GM19467 (cell line): ENCODE data around the gene TOX3.

Experiments
- ATAC-seq: cut with Tn5 transposase; IDR thresholded peaks from one replicate; pipeline ENCODE4 v1.9.1; 2021; ENCODE audit warnings: mild to moderate bottlenecking, moderate library complexity; ENCODE audit not compliant: unreplicated experiment

The TOX3 gene

GRCh38 chr16:52567193-52567592, 20.2 kb upstream of the TOX3 start:
- no peak for ATAC-seq

- ATAC-seq: no peak
Measured at GRCh38 chr16:52563767-52564611, 17.0 kb upstream of the TOX3 start.

GRCh38 chr16:52562770-52563169, 15.8 kb upstream of the TOX3 start:
- no peak for ATAC-seq

- ATAC-seq: no peak
Measured at GRCh38 chr16:52561910-52562741, 15.2 kb upstream of the TOX3 start.

GRCh38 chr16:52558448-52558847, 11.5 kb upstream of the TOX3 start:
- no peak for ATAC-seq

- no peak for ATAC-seq
Measured at GRCh38 chr16:52557236-52557635, 10.3 kb upstream of the TOX3 start.

- no peak for ATAC-seq
Measured at GRCh38 chr16:52556083-52556482, 9.1 kb upstream of the TOX3 start.

- ATAC-seq: no peak
Measured at GRCh38 chr16:52555572-52555971, 8.6 kb upstream of the TOX3 start.

GRCh38 chr16:52554334-52554733, 7.4 kb upstream of the TOX3 start:
- no peak for ATAC-seq

GRCh38 chr16:52553322-52553721, 6.4 kb upstream of the TOX3 start:
- ATAC-seq: no peak

- no peak for ATAC-seq
Measured at GRCh38 chr16:52552643-52553042, 5.7 kb upstream of the TOX3 start.

- no peak for ATAC-seq
Measured at GRCh38 chr16:52549011-52549692, 2.2 kb upstream of the TOX3 start.

GRCh38 chr16:52548261-52549010, 1.5 kb upstream of the TOX3 start:
- ATAC-seq: no peak

- ATAC-seq: no peak
Measured at GRCh38 chr16:52547834-52548215, 882 bp upstream of the TOX3 start.

- no peak for ATAC-seq
Measured at GRCh38 chr16:52546291-52547003, 496 bp downstream of the TOX3 start.

GRCh38 chr16:52545898-52546266, 1.1 kb downstream of the TOX3 start:
- ATAC-seq: no peak

- no peak for ATAC-seq
Measured at GRCh38 chr16:52545222-52545897, 1.6 kb downstream of the TOX3 start.

GRCh38 chr16:52544703-52545102, 2.2 kb downstream of the TOX3 start:
- ATAC-seq: no peak

- no peak for ATAC-seq
Measured at GRCh38 chr16:52543654-52544053, 3.3 kb downstream of the TOX3 start.

GRCh38 chr16:52540910-52541309, 6.0 kb downstream of the TOX3 start:
- ATAC-seq: no peak
